Body of pancreas (tissue), 4 donors: ENCODE results near the gene ELF5.

Source experiments
- POLR2A ChIP-seq, 3 donors: fragments of 450-650 bp; IDR thresholded peaks; one replicate each; pipeline ENCODE4 v1.6.1; 2016; ENCODE audit warnings: antibody characterized with exemption in 3 of 3, mild to moderate bottlenecking in 2 of 3
- TF ChIP-seq, protein P1 (sequence below), 7 experiments: fragments of 450-650 bp in 4 of 7; fragments of 200-600 bp in 3 of 7; sonication (generic) in 3 of 7; IDR thresholded peaks; one replicate each; pipeline ENCODE4 v1.5.1; 2016 to 2019; ENCODE audit warnings: antibody characterized with exemption in 7 of 7

DNA sequence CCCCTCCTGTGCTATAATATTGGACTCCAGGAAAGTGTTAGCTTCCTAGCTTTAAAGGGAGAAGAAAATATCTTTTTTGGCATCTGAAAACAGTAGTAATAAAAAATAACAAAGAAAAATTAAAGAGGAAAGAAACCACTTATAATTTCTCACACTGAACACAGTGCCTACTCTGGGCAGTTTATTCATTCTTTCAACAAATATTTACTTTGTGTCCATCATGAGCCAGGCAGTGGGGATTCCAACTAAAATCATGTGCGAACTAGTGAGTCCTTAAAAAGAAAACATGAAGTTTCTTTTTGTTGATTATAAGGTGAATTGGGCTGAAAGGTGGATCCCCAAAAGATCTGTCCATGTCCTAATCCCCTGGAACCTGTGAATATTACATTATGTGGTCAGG, 16.0 kb upstream of the ELF5 start:
- TF ChIP-seq, protein P1, sequence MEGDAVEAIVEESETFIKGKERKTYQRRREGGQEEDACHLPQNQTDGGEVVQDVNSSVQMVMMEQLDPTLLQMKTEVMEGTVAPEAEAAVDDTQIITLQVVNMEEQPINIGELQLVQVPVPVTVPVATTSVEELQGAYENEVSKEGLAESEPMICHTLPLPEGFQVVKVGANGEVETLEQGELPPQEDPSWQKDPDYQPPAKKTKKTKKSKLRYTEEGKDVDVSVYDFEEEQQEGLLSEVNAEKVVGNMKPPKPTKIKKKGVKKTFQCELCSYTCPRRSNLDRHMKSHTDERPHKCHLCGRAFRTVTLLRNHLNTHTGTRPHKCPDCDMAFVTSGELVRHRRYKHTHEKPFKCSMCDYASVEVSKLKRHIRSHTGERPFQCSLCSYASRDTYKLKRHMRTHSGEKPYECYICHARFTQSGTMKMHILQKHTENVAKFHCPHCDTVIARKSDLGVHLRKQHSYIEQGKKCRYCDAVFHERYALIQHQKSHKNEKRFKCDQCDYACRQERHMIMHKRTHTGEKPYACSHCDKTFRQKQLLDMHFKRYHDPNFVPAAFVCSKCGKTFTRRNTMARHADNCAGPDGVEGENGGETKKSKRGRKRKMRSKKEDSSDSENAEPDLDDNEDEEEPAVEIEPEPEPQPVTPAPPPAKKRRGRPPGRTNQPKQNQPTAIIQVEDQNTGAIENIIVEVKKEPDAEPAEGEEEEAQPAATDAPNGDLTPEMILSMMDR (IDR thresholded peaks at IDR 0.05): no peak
- no peak for TF ChIP-seq POLR2A (IDR thresholded peaks at IDR 0.05)
